Cardiac muscle cell (in vitro differentiated cells and primary cell): ENCODE measurements around the gene BEND6. TPM values are rescaled to one million over a fixed set of nuclear protein-coding genes. Genes with fewer than 3 reads are reported as not detected.

ENCODE experiments used
- DNase-seq, 2 donors: peaks; one replicate each; pipeline versions ENCODE4 v3.0.0 to v3.0.0-alpha.2; 2010 to 2017; ENCODE audit warnings: low read depth in 1 of 2, low spot score in 1 of 2
- H3K27ac ChIP-seq: fragments of 200-600 bp; sonication (generic); 2 replicates; pipeline ENCODE4 v1.5.1; 2016
- H3K27me3 ChIP-seq: fragments of 200-600 bp; sonication (generic); 2 replicates; pipeline ENCODE4 v1.6.0; 2016; ENCODE audit warnings: control low read depth
- H3K36me3 ChIP-seq: fragments of 200-600 bp; sonication (generic); 2 replicates; pipeline ENCODE4 v1.5.1; 2016; ENCODE audit warnings: control low read depth
- H3K4me1 ChIP-seq: fragments of 200-600 bp; sonication (generic); 2 replicates; pipeline ENCODE4 v1.8.1; 2017; ENCODE audit warnings: low read depth, mild to moderate bottlenecking, mixed run types
- H3K4me3 ChIP-seq: fragments of 200-600 bp; sonication (generic); 2 replicates; pipeline ENCODE4 v1.5.1; 2016; ENCODE audit warnings: mild to moderate bottlenecking
- H3K9me3 ChIP-seq: fragments of 200-600 bp; sonication (generic); 2 replicates; pipeline ENCODE4 v1.5.1; 2017; ENCODE audit warnings: low read depth, mild to moderate bottlenecking, control low read depth
- CTCF ChIP-seq: IDR thresholded peaks from 2 replicates; pipeline ENCODE4 v1.5.1; 2012; ENCODE audit warnings: low read depth, mild to moderate bottlenecking, low read length
- polyA plus RNA-seq: library from polyadenylated mRNA; unstranded; fragments of >200 nt; fragmentation: Nextera tagmentation; extraction: Ambion mirVana; gene quantifications from 2 replicates; pipeline ENCODE4 v1.2.1, GENCODE V29; 2016
- total RNA-seq: library from RNA; depleted of rRNA; stranded (reverse); fragments of >200 nt; gene quantifications from 2 replicates; pipeline ENCODE4 v1.2.3, GENCODE V29; 2016

Gene BEND6
- total and polyA plus RNA-seq, 2 experiments from 2014 or later, result 0.09 to 0.84 TPM

GRCh38 chr6:56923565-56923964 lies 31.3 kb upstream of the BEND6 start:
- Histone ChIP-seq H3K9me3 (no peaks in the 10 kb centered on the region), H3K4me1 (no peaks in the 10 kb centered on the region)

GRCh38 chr6:56927538-56928453 lies 27.1 kb upstream of the BEND6 start:
- TF ChIP-seq CTCF, result no peak
- no peaks in the 10 kb centered on the region for H3K27me3 ChIP-seq
- no peaks in the 10 kb centered on the region for H3K36me3 ChIP-seq
- no peak for DNase-seq
- H3K9me3 ChIP-seq, result no peaks in the 10 kb centered on the region
- no peak overlapping the region for H3K4me3 ChIP-seq
- H3K4me1 ChIP-seq, result no peaks in the 10 kb centered on the region
- H3K27ac ChIP-seq, result no peak overlapping the region

More at GRCh38 chr6:56923565-56923964, 31.3 kb upstream of the BEND6 start:
- no peak for DNase-seq
- H3K27ac ChIP-seq, result no peak overlapping the region
- no peaks in the 10 kb centered on the region for H3K27me3 ChIP-seq
- no peak overlapping the region for H3K4me3 ChIP-seq
- H3K36me3 ChIP-seq, result no peaks in the 10 kb centered on the region
- TF ChIP-seq CTCF, result no peak

GRCh38 chr6:56930846-56931245 lies 24.1 kb upstream of the BEND6 start:
- H3K9me3 ChIP-seq, result no peaks in the 10 kb centered on the region
- no peaks in the 10 kb centered on the region for H3K27me3 ChIP-seq

GRCh38 chr6:56932910-56933477 lies 21.9 kb upstream of the BEND6 start:
- Histone ChIP-seq H3K27me3 (no peaks in the 10 kb centered on the region), H3K27ac (no peak overlapping the region), H3K9me3 (no peaks in the 10 kb centered on the region), H3K36me3 (no peaks in the 10 kb centered on the region), H3K4me3 (no peak overlapping the region), H3K4me1 (no peaks in the 10 kb centered on the region)
- DNase-seq, result no peak
- no peak for TF ChIP-seq CTCF

More at GRCh38 chr6:56930846-56931245, 24.1 kb upstream of the BEND6 start:
- DNase-seq, result no peak
- no peak for TF ChIP-seq CTCF
- Histone ChIP-seq H3K36me3 (no peaks in the 10 kb centered on the region), H3K4me1 (no peaks in the 10 kb centered on the region), H3K27ac (no peak overlapping the region), H3K4me3 (no peak overlapping the region)

GRCh38 chr6:56933650-56934049 lies 21.3 kb upstream of the BEND6 start:
- no peak for DNase-seq
- Histone ChIP-seq H3K9me3 (no peaks in the 10 kb centered on the region), H3K36me3 (no peaks in the 10 kb centered on the region), H3K27ac (no peak overlapping the region), H3K4me3 (no peak overlapping the region), H3K4me1 (no peaks in the 10 kb centered on the region), H3K27me3 (no peaks in the 10 kb centered on the region)
- no peak for TF ChIP-seq CTCF
